SU-DHL-6 (cell line): Measurements from ENCODE around the gene LSM3.

Experiments used
- H2AFZ ChIP-seq: fragments of 200-600 bp; sonication (generic); 2 replicates; pipeline ENCODE4 v1.6.1; 2014; ENCODE audit warnings: low read depth, mild to moderate bottlenecking, moderate library complexity, mixed read lengths, antibody characterized with exemption, low read length; ENCODE audit not compliant: severe bottlenecking
- H3F3A ChIP-seq: fragments of 200-600 bp; shearing (Covaris generic); 2 replicates; pipeline ENCODE4 v1.6.0; 2016; ENCODE audit warnings: antibody characterized with exemption, mild to moderate bottlenecking; ENCODE audit not compliant: insufficient read depth
- H3K27ac ChIP-seq: fragments of 200-600 bp; sonication (generic); 2 replicates; pipeline ENCODE4 v1.5.1; 2016; ENCODE audit warnings: low read depth, mild to moderate bottlenecking, low read length, moderate library complexity, mixed read lengths
- H3K27me3 ChIP-seq: fragments of 200-600 bp; sonication (generic), shearing (Covaris generic); 2 replicates; pipeline ENCODE4 v1.6.0; 2014; ENCODE audit warnings: mild to moderate bottlenecking, low read length
- H3K36me3 ChIP-seq: fragments of 200-600 bp; sonication (generic); 2 replicates; pipeline ENCODE4 v1.6.1; 2014; ENCODE audit warnings: mild to moderate bottlenecking, low read length, mixed read lengths
- H3K4me2 ChIP-seq: fragments of 300-600, 200-600 bp; shearing (Covaris generic), sonication (generic); 2 replicates; pipeline ENCODE4 v1.6.0; 2014; ENCODE audit warnings: low read length, low read depth, mild to moderate bottlenecking; ENCODE audit not compliant: poor library complexity, severe bottlenecking
- H3K4me3 ChIP-seq: fragments of 200-600 bp; sonication (generic); 2 replicates; pipeline ENCODE4 v1.5.1; 2014; ENCODE audit warnings: antibody characterized with exemption, low read length, mild to moderate bottlenecking, mixed read lengths; ENCODE audit not compliant: insufficient read depth, poor library complexity, severe bottlenecking
- H3K79me2 ChIP-seq: fragments of 200-600 bp; sonication (generic); 2 replicates; pipeline ENCODE4 v1.6.1; 2014; ENCODE audit warnings: mild to moderate bottlenecking, low read length, moderate library complexity; ENCODE audit not compliant: insufficient read depth
- H3K9ac ChIP-seq: fragments of 200-600 bp; sonication (generic); 2 replicates; pipeline ENCODE4 v1.7.0; 2014; ENCODE audit warnings: mild to moderate bottlenecking, low read length
- H3K9me2 ChIP-seq: fragments of 200-600 bp; sonication (generic); replicated peaks from 2 replicates; pipeline ENCODE4 v1.6.1; 2014; ENCODE audit warnings: low read length; ENCODE audit not compliant: insufficient read depth
- H3K9me3 ChIP-seq: fragments of 200-600 bp; sonication (generic); 2 replicates; pipeline ENCODE4 v1.6.1; 2014; ENCODE audit warnings: low read length, mixed read lengths; ENCODE audit not compliant: insufficient read depth
- H4K20me1 ChIP-seq: fragments of 200-600 bp; sonication (generic); 2 replicates; pipeline ENCODE4 v1.6.1; 2014; ENCODE audit warnings: low read depth, mild to moderate bottlenecking, antibody characterized with exemption, low read length, moderate library complexity, mixed read lengths
- CTCF ChIP-seq: fragments of 200-600 bp; sonication (generic); IDR thresholded peaks from one replicate; pipeline ENCODE4 v1.5.1; 2017; ENCODE audit warnings: antibody characterized with exemption, mild to moderate bottlenecking, low read length, moderate library complexity; ENCODE audit not compliant: insufficient read depth, poor library complexity, severe bottlenecking
- EZH2phosphoT487 ChIP-seq: fragments of 200-600 bp; sonication (generic), shearing (Covaris generic); conservative IDR thresholded peaks from 2 replicates; pipeline ENCODE4 v1.6.1; 2018; ENCODE audit warnings: mild to moderate bottlenecking, antibody characterized with exemption, low read length, moderate library complexity, mixed read lengths

LSM3 gene

DNA sequence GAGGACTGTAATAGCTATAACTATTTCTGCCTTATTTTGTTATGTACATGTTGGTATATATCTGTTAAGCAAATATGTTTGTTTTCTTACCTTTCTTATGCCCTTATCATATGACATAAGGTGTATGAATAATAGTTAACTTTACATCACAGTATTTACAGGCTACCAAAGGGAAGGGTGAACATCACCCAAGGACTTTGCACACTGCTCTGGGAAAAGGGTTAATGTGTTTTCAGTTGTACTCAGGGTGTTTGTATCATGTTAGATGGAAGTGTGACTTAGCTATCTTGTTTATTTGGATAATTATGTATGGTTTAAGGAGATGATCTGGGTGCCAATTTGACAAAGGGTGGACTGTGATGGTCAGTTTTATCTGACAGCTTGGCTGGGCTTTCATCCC lies 60.3 kb downstream of the LSM3 start:
- Histone ChIP-seq H3K4me2 (no peak overlapping the region), H3K27ac (no peak overlapping the region), H3K36me3 (no peaks in the 10 kb centered on the region), H3K79me2 (no peaks in the 10 kb centered on the region), H3K9me3 (no peaks in the 10 kb centered on the region), H2AFZ (no peak overlapping the region), H3K4me3 (no peak overlapping the region), H4K20me1 (no peaks in the 10 kb centered on the region), H3K27me3 (no peaks in the 10 kb centered on the region), H3K9me2 (no peaks in the 10 kb centered on the region), H3K9ac (no peak overlapping the region), H3F3A (no peaks in the 10 kb centered on the region)
- TF ChIP-seq CTCF (no peak), EZH2phosphoT487 (no peak)

DNA sequence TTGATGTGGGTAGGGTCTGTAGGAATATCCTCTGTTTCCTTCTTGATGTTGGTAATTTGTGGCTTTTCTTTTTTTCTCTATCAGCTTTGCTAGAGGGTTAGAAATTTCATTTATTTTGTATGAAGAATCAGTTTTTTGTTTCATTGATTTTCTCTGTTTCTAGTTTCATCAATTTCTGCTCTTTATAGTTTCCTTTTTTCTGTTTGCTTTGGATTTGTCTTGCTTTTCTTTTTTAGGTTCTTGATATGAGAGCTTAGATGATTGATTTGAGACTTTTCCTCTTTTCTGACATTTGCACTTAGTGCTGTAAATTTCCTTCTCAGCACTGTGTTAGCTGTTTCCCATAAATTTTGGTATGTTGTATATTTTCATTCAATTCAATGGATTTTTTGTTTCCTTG lies 61.3 kb downstream of the LSM3 start:
- Histone ChIP-seq H3K4me2 (no peak overlapping the region), H3K9ac (no peak overlapping the region), H4K20me1 (no peaks in the 10 kb centered on the region), H3K79me2 (no peaks in the 10 kb centered on the region), H3K4me3 (no peak overlapping the region), H3K9me3 (no peaks in the 10 kb centered on the region), H3K27me3 (no peaks in the 10 kb centered on the region), H3F3A (no peaks in the 10 kb centered on the region), H2AFZ (no peak overlapping the region), H3K36me3 (no peaks in the 10 kb centered on the region), H3K9me2 (no peaks in the 10 kb centered on the region), H3K27ac (no peak overlapping the region)
- TF ChIP-seq CTCF (no peak), EZH2phosphoT487 (no peak)

DNA sequence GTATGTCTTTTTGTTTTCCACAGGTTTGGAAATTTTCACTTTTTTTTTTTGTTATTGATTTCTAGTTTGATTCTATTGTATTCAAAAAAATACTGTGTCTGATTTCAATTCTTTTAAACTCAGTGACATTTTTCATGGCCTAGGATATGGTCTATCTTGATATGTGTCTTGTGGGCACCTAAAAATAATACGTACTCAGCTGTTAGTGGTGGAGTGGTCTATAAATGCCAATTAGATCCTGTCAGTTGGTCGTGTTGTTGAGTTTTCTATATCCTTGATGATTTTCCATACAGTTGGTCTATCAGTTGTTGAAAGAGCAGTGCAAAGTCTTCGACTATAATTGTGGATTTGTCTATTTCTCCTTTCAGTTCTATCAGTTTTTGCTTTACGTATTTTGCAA lies 61.7 kb downstream of the LSM3 start:
- Histone ChIP-seq H3K27ac (no peak overlapping the region), H3K79me2 (no peaks in the 10 kb centered on the region), H3F3A (no peaks in the 10 kb centered on the region), H3K27me3 (no peaks in the 10 kb centered on the region), H3K9ac (no peak overlapping the region), H2AFZ (no peak overlapping the region), H3K9me3 (no peaks in the 10 kb centered on the region), H3K36me3 (no peaks in the 10 kb centered on the region), H4K20me1 (no peaks in the 10 kb centered on the region), H3K4me3 (no peak overlapping the region), H3K9me2 (no peaks in the 10 kb centered on the region), H3K4me2 (no peak overlapping the region)
- TF ChIP-seq EZH2phosphoT487: no peak
- no peak for TF ChIP-seq CTCF

- Histone ChIP-seq H3K9ac (no peak overlapping the region), H3K9me3 (no peaks in the 10 kb centered on the region), H4K20me1 (no peaks in the 10 kb centered on the region), H3K27me3 (no peaks in the 10 kb centered on the region), H3K79me2 (no peaks in the 10 kb centered on the region), H3K4me2 (no peak overlapping the region), H3K36me3 (no peaks in the 10 kb centered on the region), H3F3A (no peaks in the 10 kb centered on the region), H3K9me2 (no peaks in the 10 kb centered on the region), H2AFZ (no peak overlapping the region), H3K4me3 (no peak overlapping the region), H3K27ac (no peak overlapping the region)
- no peak for TF ChIP-seq EZH2phosphoT487
- TF ChIP-seq CTCF: no peak
These were observed 63.1 kb downstream of the LSM3 start for GRCh38 chr3:14241716-14242115.
